ENCODE measurements around the gene GMDS.

The GMDS gene

DNA sequence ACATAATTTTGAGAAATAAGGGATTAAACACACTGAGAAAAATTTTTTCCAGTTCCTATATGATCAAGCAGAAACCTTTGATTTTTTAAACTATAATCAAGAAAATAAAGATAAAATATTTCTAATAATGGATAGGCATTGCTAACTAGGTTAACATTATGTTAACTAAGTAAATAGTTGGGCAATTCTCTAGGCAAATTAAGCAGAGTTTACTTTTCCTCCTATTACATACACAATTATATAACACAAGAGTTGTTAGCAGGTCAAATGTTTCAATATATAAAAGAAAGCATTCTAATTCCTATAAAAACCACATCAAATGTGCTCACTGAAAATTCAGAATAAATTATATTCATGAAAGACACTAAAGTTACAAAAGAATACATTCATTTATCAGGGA is 191.7 kb downstream of the GMDS start:
- no peaks in the 10 kb centered on the region for H3K4me1 ChIP-seq (ENCODE audit: control insufficient read depth, insufficient read depth, low read length)

GRCh38 chr6:2047855-2048254 is 197.6 kb downstream of the GMDS start:
- Histone ChIP-seq H3K9me3 (ENCODE audit: control insufficient read depth, insufficient read depth, low read length) (no peaks in the 10 kb centered on the region), H3K4me3 (ENCODE audit: low read length) (no peak overlapping the region), H3K4me1 (ENCODE audit: control insufficient read depth, insufficient read depth, low read length) (no peaks in the 10 kb centered on the region; the same call in 1 of the 2 replicates), H3K27ac (ENCODE audit: low read length) (no peak overlapping the region), H3K27me3 (ENCODE audit: control insufficient read depth, insufficient read depth, low read length) (no peaks in the 10 kb centered on the region), H3K36me3 (ENCODE audit: control insufficient read depth, insufficient read depth, low read length) (no peaks in the 10 kb centered on the region)
- no CpG with 5 or more reads among the region's 2 CpGs for WGBS (ENCODE audit: insufficient coverage, insufficient read length)
- DNase-seq (ENCODE audit: low read depth, low spot score), result no peak

More for the DNA sequence above, 191.7 kb downstream of the GMDS start:
- Histone ChIP-seq H3K9me3 (ENCODE audit: control insufficient read depth, insufficient read depth, low read length) (no peaks in the 10 kb centered on the region), H3K4me3 (ENCODE audit: low read length) (no peak overlapping the region), H3K27me3 (ENCODE audit: control insufficient read depth, insufficient read depth, low read length) (no peaks in the 10 kb centered on the region), H3K36me3 (ENCODE audit: control insufficient read depth, insufficient read depth, low read length) (no peaks in the 10 kb centered on the region), H3K27ac (ENCODE audit: low read length) (no peak overlapping the region)
- DNase-seq (ENCODE audit: low read depth, low spot score), result no peak

DNA sequence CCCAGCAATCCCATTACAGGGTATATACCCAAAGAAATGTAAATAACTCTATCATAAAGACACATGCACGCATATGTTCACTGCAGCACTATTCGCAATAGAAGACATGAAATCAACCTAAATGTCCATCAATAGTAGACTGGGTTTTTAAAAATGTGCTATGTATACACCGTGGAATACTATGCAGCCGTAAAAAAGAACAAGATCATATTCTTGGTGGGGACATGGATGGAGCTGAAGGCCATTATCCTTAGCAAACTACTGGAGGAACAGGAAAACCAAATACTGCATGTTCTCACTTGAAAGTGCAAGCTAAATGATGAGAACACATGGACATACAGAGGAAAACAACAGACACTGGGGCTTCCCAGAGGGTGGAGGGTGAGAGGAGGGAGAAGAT is 201.2 kb downstream of the GMDS start:
- no peak overlapping the region for H3K4me3 ChIP-seq (ENCODE audit: low read length)
- H3K27ac ChIP-seq (ENCODE audit: low read length), result no peak overlapping the region
- no peak for DNase-seq (ENCODE audit: low read depth, low spot score)
- no CpG with 5 or more reads among the region's 4 CpGs for WGBS (ENCODE audit: insufficient coverage, insufficient read length)
- no peaks in the 10 kb centered on the region for H3K9me3 ChIP-seq (ENCODE audit: control insufficient read depth, insufficient read depth, low read length)
- H3K4me1 ChIP-seq (ENCODE audit: control insufficient read depth, insufficient read depth, low read length), result no peaks in the 10 kb centered on the region; the same call in 1 of the 2 replicates
- no peaks in the 10 kb centered on the region for H3K27me3 ChIP-seq (ENCODE audit: control insufficient read depth, insufficient read depth, low read length)
- H3K36me3 ChIP-seq (ENCODE audit: control insufficient read depth, insufficient read depth, low read length), result no peaks in the 10 kb centered on the region

DNA sequence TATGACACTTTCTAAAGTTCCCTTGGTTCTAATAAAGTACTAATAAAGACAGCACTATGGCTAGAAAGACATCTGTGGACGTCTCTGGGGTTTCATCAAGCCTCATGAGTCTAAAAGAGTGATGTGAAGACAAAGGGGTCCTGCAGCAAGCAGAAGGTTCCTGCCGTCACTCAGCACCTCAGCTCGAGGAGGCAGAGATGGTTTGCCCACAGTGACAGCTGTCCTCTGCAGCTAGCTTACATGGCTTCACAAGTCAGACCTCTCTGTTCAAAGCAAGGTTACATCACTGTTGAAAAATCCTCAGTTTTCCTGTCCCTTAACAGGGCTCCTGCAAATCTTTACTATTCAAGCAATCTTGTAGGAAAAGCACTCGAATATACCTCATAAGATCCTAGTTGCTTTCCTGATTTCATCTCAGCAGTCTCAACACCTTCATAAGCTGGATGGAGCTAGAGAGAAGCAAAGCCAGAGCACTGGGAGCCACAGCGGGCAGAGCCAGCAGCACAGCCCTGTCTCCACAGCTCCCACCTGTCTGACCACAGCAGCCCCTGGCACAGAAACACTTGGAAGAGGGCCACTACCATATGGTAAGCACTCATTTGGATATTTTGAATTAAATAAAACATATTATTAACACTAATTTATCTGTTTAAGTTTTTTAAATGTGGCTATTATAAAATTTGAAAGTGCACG is 202.3 kb downstream of the GMDS start:
- no peak for DNase-seq (ENCODE audit: low read depth, low spot score)
- Histone ChIP-seq H3K4me3 (ENCODE audit: low read length) (no peak overlapping the region), H3K27ac (ENCODE audit: low read length) (no peak overlapping the region), H3K4me1 (ENCODE audit: control insufficient read depth, insufficient read depth, low read length) (no peaks in the 10 kb centered on the region; the same call in 1 of the 2 replicates), H3K36me3 (ENCODE audit: control insufficient read depth, insufficient read depth, low read length) (no peaks in the 10 kb centered on the region), H3K9me3 (ENCODE audit: control insufficient read depth, insufficient read depth, low read length) (no peaks in the 10 kb centered on the region), H3K27me3 (ENCODE audit: control insufficient read depth, insufficient read depth, low read length) (no peaks in the 10 kb centered on the region)
- no CpG with 5 or more reads among the region's 6 CpGs for WGBS (ENCODE audit: insufficient coverage, insufficient read length)

- H3K9me3 ChIP-seq (ENCODE audit: control insufficient read depth, insufficient read depth, low read length), result no peaks in the 10 kb centered on the region
- no peaks in the 10 kb centered on the region for H3K27me3 ChIP-seq (ENCODE audit: control insufficient read depth, insufficient read depth, low read length)
- DNase-seq (ENCODE audit: low read depth, low spot score), result no peak
- no CpG with 5 or more reads among the region's 8 CpGs for WGBS (ENCODE audit: insufficient coverage, insufficient read length)
- no peak overlapping the region for H3K27ac ChIP-seq (ENCODE audit: low read length)
- H3K4me1 ChIP-seq (ENCODE audit: control insufficient read depth, insufficient read depth, low read length), result no peaks in the 10 kb centered on the region; the same call in 1 of the 2 replicates
- no peak overlapping the region for H3K4me3 ChIP-seq (ENCODE audit: low read length)
- H3K36me3 ChIP-seq (ENCODE audit: control insufficient read depth, insufficient read depth, low read length), result no peaks in the 10 kb centered on the region
Measured at GRCh38 chr6:2038092-2038491, 207.3 kb downstream of the GMDS start.

- no peak overlapping the region for H3K27ac ChIP-seq (ENCODE audit: low read length)
- no peaks in the 10 kb centered on the region for H3K4me1 ChIP-seq (ENCODE audit: control insufficient read depth, insufficient read depth, low read length)
- no peak for DNase-seq (ENCODE audit: low read depth, low spot score)
- no peaks in the 10 kb centered on the region for H3K27me3 ChIP-seq (ENCODE audit: control insufficient read depth, insufficient read depth, low read length)
- no peaks in the 10 kb centered on the region for H3K9me3 ChIP-seq (ENCODE audit: control insufficient read depth, insufficient read depth, low read length)
- no peaks in the 10 kb centered on the region for H3K36me3 ChIP-seq (ENCODE audit: control insufficient read depth, insufficient read depth, low read length)
- WGBS (ENCODE audit: insufficient coverage, insufficient read length), result no CpG with 5 or more reads among the region's 10 CpGs
- H3K4me3 ChIP-seq (ENCODE audit: low read length), result no peak overlapping the region
Measured at GRCh38 chr6:2037237-2037926, 208.0 kb downstream of the GMDS start.

- no peak for DNase-seq (ENCODE audit: low read depth, low spot score)
- Histone ChIP-seq H3K36me3 (ENCODE audit: control insufficient read depth, insufficient read depth, low read length) (no peaks in the 10 kb centered on the region), H3K4me3 (ENCODE audit: low read length) (no peak overlapping the region), H3K27me3 (ENCODE audit: control insufficient read depth, insufficient read depth, low read length) (no peaks in the 10 kb centered on the region), H3K9me3 (ENCODE audit: control insufficient read depth, insufficient read depth, low read length) (no peaks in the 10 kb centered on the region), H3K27ac (ENCODE audit: low read length) (no peak overlapping the region), H3K4me1 (ENCODE audit: control insufficient read depth, insufficient read depth, low read length) (no peaks in the 10 kb centered on the region)
- WGBS (ENCODE audit: insufficient coverage, insufficient read length), result no CpG with 5 or more reads among the region's 6 CpGs
Measured at GRCh38 chr6:2036710-2037023, 208.7 kb downstream of the GMDS start.

- WGBS (ENCODE audit: insufficient coverage, insufficient read length), result no CpG with 5 or more reads among the region's 11 CpGs
- H3K9me3 ChIP-seq (ENCODE audit: control insufficient read depth, insufficient read depth, low read length), result no peaks in the 10 kb centered on the region
- no peak for DNase-seq (ENCODE audit: low read depth, low spot score)
- H3K36me3 ChIP-seq (ENCODE audit: control insufficient read depth, insufficient read depth, low read length), result no peaks in the 10 kb centered on the region
- no peak overlapping the region for H3K27ac ChIP-seq (ENCODE audit: low read length)
- no peak overlapping the region for H3K4me3 ChIP-seq (ENCODE audit: low read length)
- no peaks in the 10 kb centered on the region for H3K27me3 ChIP-seq (ENCODE audit: control insufficient read depth, insufficient read depth, low read length)
- no peaks in the 10 kb centered on the region for H3K4me1 ChIP-seq (ENCODE audit: control insufficient read depth, insufficient read depth, low read length)
Measured at GRCh38 chr6:2035826-2036709, 209.3 kb downstream of the GMDS start.

GRCh38 chr6:2035046-2035445 is 210.4 kb downstream of the GMDS start:
- Histone ChIP-seq H3K36me3 (ENCODE audit: control insufficient read depth, insufficient read depth, low read length) (no peaks in the 10 kb centered on the region), H3K4me1 (ENCODE audit: control insufficient read depth, insufficient read depth, low read length) (no peaks in the 10 kb centered on the region), H3K4me3 (ENCODE audit: low read length) (no peak overlapping the region), H3K27me3 (ENCODE audit: control insufficient read depth, insufficient read depth, low read length) (no peaks in the 10 kb centered on the region), H3K27ac (ENCODE audit: low read length) (no peak overlapping the region), H3K9me3 (ENCODE audit: control insufficient read depth, insufficient read depth, low read length) (no peaks in the 10 kb centered on the region)
- DNase-seq (ENCODE audit: low read depth, low spot score), result no peak
- no CpG with 5 or more reads among the region's 1 CpG for WGBS (ENCODE audit: insufficient coverage, insufficient read length)

- H3K27ac ChIP-seq (ENCODE audit: low read length), result no peak overlapping the region
- DNase-seq (ENCODE audit: low read depth, low spot score), result no peak
- peaks cover 2% of the 10 kb centered on the region; the same call in 1 of the 2 replicates for H3K4me1 ChIP-seq (ENCODE audit: control insufficient read depth, insufficient read depth, low read length)
- no peaks in the 10 kb centered on the region for H3K9me3 ChIP-seq (ENCODE audit: control insufficient read depth, insufficient read depth, low read length)
- no peak overlapping the region for H3K4me3 ChIP-seq (ENCODE audit: low read length)
- H3K36me3 ChIP-seq (ENCODE audit: control insufficient read depth, insufficient read depth, low read length), result no peaks in the 10 kb centered on the region
- H3K27me3 ChIP-seq (ENCODE audit: control insufficient read depth, insufficient read depth, low read length), result no peaks in the 10 kb centered on the region
- no CpG with 5 or more reads among the region's 6 CpGs for WGBS (ENCODE audit: insufficient coverage, insufficient read length)
Measured at GRCh38 chr6:2034256-2034655, 211.1 kb downstream of the GMDS start.
